ENCODE data around the gene GAS2L2.
A peak's percentile ranks its signal among the peaks of the same experiment; 100 is the strongest.

Gene GAS2L2

GRCh38 chr17:35752945-35753764, at the start of gene GAS2L2:
GAS2L2 (minus strand) TSS chr17:35753239; CDS start chr17:35752850, 389 bp downstream.
- Histone ChIP-seq H3K27ac (no peak within 1 kb of the TSS), H3K4me1 (peaks cover 0 to 12% (median 11%) of the 10 kb centered on the region in 4 donors), H3K36me3 (no peaks in the 10 kb centered on the region), H3K27me3 (peaks cover 0 to 57% of the 10 kb centered on the region in 2 donors), H3K4me3 (no peak within 1 kb of the TSS), H3K9me3 (no peaks in the 10 kb centered on the region)
- intact Hi-C loops (cut with DNase I; ENCODE audit: low total_unique reads): no loop called here
- no peak for DNase-seq
- no peak for TF ChIP-seq CTCF (IDR thresholded peaks at IDR 0.05)

GRCh38 chr17:35801583-35802224, 48.7 kb upstream of the GAS2L2 start:
- intact Hi-C loops (cut with DNase I; ENCODE audit: low total_unique reads): no loop called here
- no peak for TF ChIP-seq CTCF (IDR thresholded peaks at IDR 0.05)
- Histone ChIP-seq H3K4me3 (no peak overlapping the region), H3K36me3 (no peaks in the 10 kb centered on the region), H3K4me1 (peaks cover 0 to 42% (median 24%) of the 10 kb centered on the region in 4 donors), H3K27me3 (no peaks in the 10 kb centered on the region), H3K27ac (no peak overlapping the region), H3K9me3 (no peaks in the 10 kb centered on the region)
- DNase-seq: peak; percentile 73 to 83

- Histone ChIP-seq H3K27ac (peak overlapping the region; percentile 39 to 48), H3K27me3 (no peaks in the 10 kb centered on the region), H3K36me3 (no peaks in the 10 kb centered on the region), H3K4me3 (no peak overlapping the region), H3K4me1 (peaks cover 0 to 52% (median 28%) of the 10 kb centered on the region in 4 donors), H3K9me3 (no peaks in the 10 kb centered on the region)
- TF ChIP-seq CTCF (IDR thresholded peaks at IDR 0.05): no peak
- peak; percentile 49 to 90 for DNase-seq
- intact Hi-C loops (cut with DNase I; ENCODE audit: low total_unique reads): no loop called here
These were observed 46.9 kb upstream of the GAS2L2 start for GRCh38 chr17:35799942-35800341.

GRCh38 chr17:35797918-35798317, 44.9 kb upstream of the GAS2L2 start:
- Histone ChIP-seq H3K27me3 (no peaks in the 10 kb centered on the region), H3K4me1 (peaks cover 0 to 64% (median 39%) of the 10 kb centered on the region in 4 donors), H3K36me3 (no peaks in the 10 kb centered on the region), H3K9me3 (no peaks in the 10 kb centered on the region), H3K27ac (no peak overlapping the region), H3K4me3 (no peak overlapping the region)
- DNase-seq: no peak
- no peak for TF ChIP-seq CTCF (IDR thresholded peaks at IDR 0.05)
- intact Hi-C loops (cut with DNase I; ENCODE audit: low total_unique reads): no loop called here

GRCh38 chr17:35797370-35797769, 44.3 kb upstream of the GAS2L2 start:
- no peak overlapping the region for H3K4me3 ChIP-seq
- intact Hi-C loops (cut with DNase I; ENCODE audit: low total_unique reads): no loop called here

More at GRCh38 chr17:35797370-35797769, 44.3 kb upstream of the GAS2L2 start:
- Histone ChIP-seq H3K9me3 (no peaks in the 10 kb centered on the region), H3K27me3 (no peaks in the 10 kb centered on the region), H3K27ac (no peak overlapping the region), H3K36me3 (no peaks in the 10 kb centered on the region), H3K4me1 (peaks cover 0 to 69% (median 39%) of the 10 kb centered on the region in 4 donors)
- DNase-seq: no peak
- TF ChIP-seq CTCF (IDR thresholded peaks at IDR 0.05): no peak
